ENCODE measurements around the gene RBFOX2. TPM values are rescaled to one million over a fixed set of nuclear protein-coding genes. Genes with fewer than 3 reads are reported as not detected.
A peak's percentile ranks its signal among the peaks of the same experiment; 100 is the strongest.

Gene RBFOX2
- total and polyA plus RNA-seq, 2 of the 13 experiments (the other 11 are each of a cell fraction or from before 2014, with no cell fraction given): 37.3 to 40.4 TPM

GRCh38 chr22:35809816-35810215 is 218.8 kb downstream of the RBFOX2 start (continued):
- TF ChIP-seq TCF12 (IDR thresholded peaks at IDR 0.05) (no peak), TCF12 (CRISPR knock-in tag; IDR thresholded peaks at IDR 0.05) (no peak), CCAR2 (optimal IDR thresholded peaks at IDR 0.05; ENCODE audit: low read depth, low read length) (no peak), RBM22 (optimal IDR thresholded peaks at IDR 0.05; ENCODE audit: low read length) (no peak), GRHL1 (CRISPR knock-in tag; conservative IDR thresholded peaks at IDR 0.05) (no peak), ETV5 (CRISPR knock-in tag; IDR thresholded peaks at IDR 0.05; ENCODE audit: borderline replicate concordance) (no peak), ZMYM4 (CRISPR knock-in tag; IDR thresholded peaks at IDR 0.05) (no peak), ARID2 (CRISPR knock-in tag; IDR thresholded peaks at IDR 0.05; ENCODE audit: borderline replicate concordance) (no peak), SKI (IDR thresholded peaks at IDR 0.05; ENCODE audit: partially characterized antibody) (no peak), ZNF343 (CRISPR knock-in tag; IDR thresholded peaks at IDR 0.05) (no peak), ZNF142 (CRISPR knock-in tag; IDR thresholded peaks at IDR 0.05) (no peak), ZBTB3 (CRISPR knock-in tag; IDR thresholded peaks at IDR 0.05; ENCODE audit: borderline replicate concordance, low read depth) (no peak), CEBPG (CRISPR knock-in tag; IDR thresholded peaks at IDR 0.05) (peak; percentile 60), SOX6 (IDR thresholded peaks at IDR 0.05) (no peak), SOX6 (CRISPR knock-in tag; IDR thresholded peaks at IDR 0.05) (peak; percentile 48)
- TF ChIP-seq, protein P1, sequence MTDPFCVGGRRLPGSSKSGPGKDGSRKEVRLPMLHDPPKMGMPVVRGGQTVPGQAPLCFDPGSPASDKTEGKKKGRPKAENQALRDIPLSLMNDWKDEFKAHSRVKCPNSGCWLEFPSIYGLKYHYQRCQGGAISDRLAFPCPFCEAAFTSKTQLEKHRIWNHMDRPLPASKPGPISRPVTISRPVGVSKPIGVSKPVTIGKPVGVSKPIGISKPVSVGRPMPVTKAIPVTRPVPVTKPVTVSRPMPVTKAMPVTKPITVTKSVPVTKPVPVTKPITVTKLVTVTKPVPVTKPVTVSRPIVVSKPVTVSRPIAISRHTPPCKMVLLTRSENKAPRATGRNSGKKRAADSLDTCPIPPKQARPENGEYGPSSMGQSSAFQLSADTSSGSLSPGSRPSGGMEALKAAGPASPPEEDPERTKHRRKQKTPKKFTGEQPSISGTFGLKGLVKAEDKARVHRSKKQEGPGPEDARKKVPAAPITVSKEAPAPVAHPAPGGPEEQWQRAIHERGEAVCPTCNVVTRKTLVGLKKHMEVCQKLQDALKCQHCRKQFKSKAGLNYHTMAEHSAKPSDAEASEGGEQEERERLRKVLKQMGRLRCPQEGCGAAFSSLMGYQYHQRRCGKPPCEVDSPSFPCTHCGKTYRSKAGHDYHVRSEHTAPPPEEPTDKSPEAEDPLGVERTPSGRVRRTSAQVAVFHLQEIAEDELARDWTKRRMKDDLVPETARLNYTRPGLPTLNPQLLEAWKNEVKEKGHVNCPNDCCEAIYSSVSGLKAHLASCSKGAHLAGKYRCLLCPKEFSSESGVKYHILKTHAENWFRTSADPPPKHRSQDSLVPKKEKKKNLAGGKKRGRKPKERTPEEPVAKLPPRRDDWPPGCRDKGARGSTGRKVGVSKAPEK (CRISPR knock-in tag; IDR thresholded peaks at IDR 0.05; ENCODE audit: borderline replicate concordance): no peak
- TF ChIP-seq, protein P2, sequence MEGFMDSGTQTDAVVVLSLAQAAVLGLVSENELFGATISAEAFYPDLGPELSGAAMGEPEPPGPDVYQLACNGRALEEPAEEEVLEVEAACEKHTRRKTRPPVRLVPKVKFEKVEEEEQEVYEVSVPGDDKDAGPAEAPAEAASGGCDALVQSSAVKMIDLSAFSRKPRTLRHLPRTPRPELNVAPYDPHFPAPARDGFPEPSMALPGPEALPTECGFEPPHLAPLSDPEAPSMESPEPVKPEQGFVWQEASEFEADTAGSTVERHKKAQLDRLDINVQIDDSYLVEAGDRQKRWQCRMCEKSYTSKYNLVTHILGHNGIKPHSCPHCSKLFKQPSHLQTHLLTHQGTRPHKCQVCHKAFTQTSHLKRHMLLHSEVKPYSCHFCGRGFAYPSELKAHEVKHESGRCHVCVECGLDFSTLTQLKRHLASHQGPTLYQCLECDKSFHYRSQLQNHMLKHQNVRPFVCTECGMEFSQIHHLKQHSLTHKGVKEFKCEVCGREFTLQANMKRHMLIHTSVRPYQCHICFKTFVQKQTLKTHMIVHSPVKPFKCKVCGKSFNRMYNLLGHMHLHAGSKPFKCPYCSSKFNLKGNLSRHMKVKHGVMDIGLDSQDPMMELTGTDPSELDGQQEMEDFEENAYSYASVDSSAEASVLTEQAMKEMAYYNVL (CRISPR knock-in tag; IDR thresholded peaks at IDR 0.05; ENCODE audit: borderline replicate concordance): no peak
